Neural cell (in vitro differentiated cells): ENCODE data around the gene PSMB11. TPM values are rescaled to one million over a fixed set of nuclear protein-coding genes. Genes with fewer than 3 reads are reported as not detected.
A peak's percentile ranks its signal among the peaks of the same experiment; 100 is the strongest.

Experiments used
- H2AFZ ChIP-seq: fragments of 200-600, 300-800 bp; sonication (generic), shearing (Covaris generic); 2 replicates; pipeline ENCODE4 v1.6.0; 2014; ENCODE audit warnings: low read depth, mild to moderate bottlenecking, antibody characterized with exemption, low read length, moderate library complexity
- H3F3A ChIP-seq: fragments of 200-600 bp; shearing (Covaris generic); 2 replicates; pipeline ENCODE4 v1.6.1; 2016; ENCODE audit warnings: mild to moderate bottlenecking, moderate library complexity, mixed read lengths, antibody characterized with exemption, low read length; ENCODE audit not compliant: insufficient read depth, poor library complexity, severe bottlenecking
- H3K27ac ChIP-seq: fragments of 200-600, 300-800 bp; sonication (generic), shearing (Covaris generic); 2 replicates; pipeline ENCODE4 v1.5.1; 2014; ENCODE audit warnings: mild to moderate bottlenecking, low read length, moderate library complexity
- H3K27me3 ChIP-seq: fragments of 300-800, 200-600 bp; sonication (generic), shearing (Covaris generic); 2 replicates; pipeline ENCODE4 v1.6.0; 2014; ENCODE audit warnings: mild to moderate bottlenecking, low read depth, low read length, moderate library complexity; ENCODE audit not compliant: insufficient read depth
- H3K36me3 ChIP-seq: fragments of 300-800, 200-600 bp; sonication (generic), shearing (Covaris generic); 2 replicates; pipeline ENCODE4 v1.5.1; 2014; ENCODE audit warnings: mild to moderate bottlenecking, antibody characterized with exemption, low read length, moderate library complexity; ENCODE audit not compliant: insufficient read depth
- H3K4me2 ChIP-seq: fragments of 300-800, 200-600 bp; sonication (generic), shearing (Covaris generic); 2 replicates; pipeline ENCODE4 v1.6.0; 2014; ENCODE audit warnings: mild to moderate bottlenecking, low read length
- H3K4me3 ChIP-seq: fragments of 300-800, 200-600 bp; sonication (generic), shearing (Covaris generic); 2 replicates; pipeline ENCODE4 v1.5.1; 2014; ENCODE audit warnings: mild to moderate bottlenecking, low read length, moderate library complexity
- H3K79me2 ChIP-seq: fragments of 200-600 bp; shearing (Covaris generic); replicated peaks from 2 replicates; pipeline ENCODE4 v1.6.0; 2014; ENCODE audit warnings: mild to moderate bottlenecking, low read length, moderate library complexity; ENCODE audit not compliant: insufficient read depth
- H3K9ac ChIP-seq: fragments of 300-800, 200-600 bp; sonication (generic), shearing (Covaris generic); 2 replicates; pipeline ENCODE4 v1.6.1; 2016; ENCODE audit warnings: mild to moderate bottlenecking, low read length, mixed read lengths
- H3K9me2 ChIP-seq: fragments of 200-600 bp; shearing (Covaris generic); 2 replicates; pipeline ENCODE4 v1.6.1; 2016; ENCODE audit warnings: mild to moderate bottlenecking, low read length, mixed read lengths; ENCODE audit not compliant: insufficient read depth
- H3K9me3 ChIP-seq: fragments of 200-600, 300-800 bp; sonication (generic), shearing (Covaris generic); 2 replicates; pipeline ENCODE4 v1.6.1; 2016; ENCODE audit warnings: mild to moderate bottlenecking, mixed run types, low read length, moderate library complexity, mixed read lengths
- H4K20me1 ChIP-seq: fragments of 200-600 bp; shearing (Covaris generic); 2 replicates; pipeline ENCODE4 v1.6.1; 2016; ENCODE audit warnings: mild to moderate bottlenecking, mixed run types; ENCODE audit not compliant: insufficient read depth
- CTCF ChIP-seq: fragments of 450-650 bp; IDR thresholded peaks from 2 replicates; pipeline ENCODE4 v1.5.1; 2014; ENCODE audit warnings: antibody characterized with exemption, mild to moderate bottlenecking, moderate library complexity; ENCODE audit not compliant: poor library complexity, severe bottlenecking
- EP300 ChIP-seq: fragments of 450-650 bp; conservative IDR thresholded peaks from 2 replicates; pipeline ENCODE4 v1.6.1; 2014; ENCODE audit warnings: antibody characterized with exemption, mild to moderate bottlenecking, moderate library complexity; ENCODE audit not compliant: poor library complexity, severe bottlenecking
- EZH2 ChIP-seq: fragments of 200-600, 300-800 bp; shearing (Covaris generic), sonication (generic); IDR thresholded peaks from 2 replicates; pipeline ENCODE4 v1.6.1; 2014; ENCODE audit warnings: antibody characterized with exemption, low read length, borderline replicate concordance, mild to moderate bottlenecking; ENCODE audit not compliant: insufficient read depth, poor library complexity, severe bottlenecking
- MXI1 ChIP-seq: fragments of 450-650 bp; conservative IDR thresholded peaks from 2 replicates; pipeline ENCODE4 v1.6.1; 2014; ENCODE audit warnings: antibody characterized with exemption, mild to moderate bottlenecking; ENCODE audit not compliant: poor library complexity, severe bottlenecking
- POLR2AphosphoS5 ChIP-seq: IDR thresholded peaks from 2 replicates; pipeline ENCODE4 v1.6.1; 2012
- RAD21 ChIP-seq: fragments of 450-650 bp; conservative IDR thresholded peaks from 2 replicates; pipeline ENCODE4 v1.6.1; 2014; ENCODE audit warnings: antibody characterized with exemption, mild to moderate bottlenecking, moderate library complexity
- SMC3 ChIP-seq: fragments of 450-650 bp; conservative IDR thresholded peaks from 2 replicates; pipeline ENCODE4 v1.6.1; 2014; ENCODE audit warnings: antibody characterized with exemption, mild to moderate bottlenecking, moderate library complexity; ENCODE audit not compliant: poor library complexity
- TAF1 ChIP-seq: IDR thresholded peaks from 2 replicates; pipeline ENCODE4 v1.6.1; 2012; ENCODE audit warnings: low read depth
- polyA plus RNA-seq: library from polyadenylated mRNA; depleted of rRNA; stranded (reverse); fragments of >200 nt; gene quantifications from 2 replicates; pipeline ENCODE4 v1.2.3, GENCODE V29; 2014
- TF ChIP-seq, protein P1 (sequence below): IDR thresholded peaks from 2 replicates; pipeline ENCODE4 v1.6.1; 2012; ENCODE audit warnings: borderline replicate concordance

Gene PSMB11
- polyA plus RNA-seq, 1 donor from 2014 or later: not detected

GRCh38 chr14:23020143-23021128 lies 21.6 kb upstream of the PSMB11 start:
- H3K9me3 ChIP-seq: no peaks in the 10 kb centered on the region
- H4K20me1 ChIP-seq: no peaks in the 10 kb centered on the region
- peak overlapping the region; percentile 24 for H3K27ac ChIP-seq
- H2AFZ ChIP-seq: no peak overlapping the region
- TF ChIP-seq EP300: no peak
- TF ChIP-seq EZH2: no peak
- H3K9me2 ChIP-seq: no peaks in the 10 kb centered on the region
- H3K36me3 ChIP-seq: no peaks in the 10 kb centered on the region
- H3K9ac ChIP-seq: no peak overlapping the region
- H3K27me3 ChIP-seq: no peaks in the 10 kb centered on the region
- H3K79me2 ChIP-seq: no peaks in the 10 kb centered on the region
- H3F3A ChIP-seq: no peaks in the 10 kb centered on the region
- no peak overlapping the region for H3K4me2 ChIP-seq
- no peak overlapping the region for H3K4me3 ChIP-seq

DNA sequence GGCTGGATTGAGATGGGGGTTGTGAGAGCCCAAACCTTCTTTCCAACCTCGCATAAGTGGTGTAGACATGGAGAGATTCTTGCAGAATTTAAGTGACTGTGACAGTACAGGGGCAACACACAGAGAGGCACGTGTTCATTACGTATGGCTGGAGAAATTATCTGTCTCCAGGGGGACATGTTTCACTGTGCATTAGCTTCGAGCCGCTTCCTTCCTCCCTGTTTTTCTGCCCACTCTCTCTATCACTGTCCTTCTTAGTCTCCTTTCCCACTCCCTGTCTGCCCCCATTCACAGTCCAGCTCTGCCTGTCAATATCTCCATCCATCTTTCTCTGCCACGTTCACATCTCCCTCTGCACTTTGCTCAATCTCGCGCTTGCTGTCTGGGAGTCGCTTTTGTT lies 20.6 kb upstream of the PSMB11 start:
- Histone ChIP-seq H3F3A (no peaks in the 10 kb centered on the region), H3K27me3 (no peaks in the 10 kb centered on the region), H3K4me3 (no peak overlapping the region), H3K9me3 (no peaks in the 10 kb centered on the region), H3K27ac (peak overlapping the region; percentile 24), H3K79me2 (no peaks in the 10 kb centered on the region), H4K20me1 (no peaks in the 10 kb centered on the region), H3K9ac (no peak overlapping the region), H3K36me3 (no peaks in the 10 kb centered on the region), H3K9me2 (no peaks in the 10 kb centered on the region), H2AFZ (no peak overlapping the region), H3K4me2 (no peak overlapping the region)
- TF ChIP-seq, protein P1, sequence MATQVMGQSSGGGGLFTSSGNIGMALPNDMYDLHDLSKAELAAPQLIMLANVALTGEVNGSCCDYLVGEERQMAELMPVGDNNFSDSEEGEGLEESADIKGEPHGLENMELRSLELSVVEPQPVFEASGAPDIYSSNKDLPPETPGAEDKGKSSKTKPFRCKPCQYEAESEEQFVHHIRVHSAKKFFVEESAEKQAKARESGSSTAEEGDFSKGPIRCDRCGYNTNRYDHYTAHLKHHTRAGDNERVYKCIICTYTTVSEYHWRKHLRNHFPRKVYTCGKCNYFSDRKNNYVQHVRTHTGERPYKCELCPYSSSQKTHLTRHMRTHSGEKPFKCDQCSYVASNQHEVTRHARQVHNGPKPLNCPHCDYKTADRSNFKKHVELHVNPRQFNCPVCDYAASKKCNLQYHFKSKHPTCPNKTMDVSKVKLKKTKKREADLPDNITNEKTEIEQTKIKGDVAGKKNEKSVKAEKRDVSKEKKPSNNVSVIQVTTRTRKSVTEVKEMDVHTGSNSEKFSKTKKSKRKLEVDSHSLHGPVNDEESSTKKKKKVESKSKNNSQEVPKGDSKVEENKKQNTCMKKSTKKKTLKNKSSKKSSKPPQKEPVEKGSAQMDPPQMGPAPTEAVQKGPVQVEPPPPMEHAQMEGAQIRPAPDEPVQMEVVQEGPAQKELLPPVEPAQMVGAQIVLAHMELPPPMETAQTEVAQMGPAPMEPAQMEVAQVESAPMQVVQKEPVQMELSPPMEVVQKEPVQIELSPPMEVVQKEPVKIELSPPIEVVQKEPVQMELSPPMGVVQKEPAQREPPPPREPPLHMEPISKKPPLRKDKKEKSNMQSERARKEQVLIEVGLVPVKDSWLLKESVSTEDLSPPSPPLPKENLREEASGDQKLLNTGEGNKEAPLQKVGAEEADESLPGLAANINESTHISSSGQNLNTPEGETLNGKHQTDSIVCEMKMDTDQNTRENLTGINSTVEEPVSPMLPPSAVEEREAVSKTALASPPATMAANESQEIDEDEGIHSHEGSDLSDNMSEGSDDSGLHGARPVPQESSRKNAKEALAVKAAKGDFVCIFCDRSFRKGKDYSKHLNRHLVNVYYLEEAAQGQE: no peak
- TF ChIP-seq EP300 (no peak), TAF1 (no peak), CTCF (no peak), MXI1 (no peak), SMC3 (no peak), POLR2AphosphoS5 (no peak), EZH2 (no peak), RAD21 (no peak)
